Pancreas (tissue), 10 donors: ENCODE data around the gene SLC20A1. TPM values are rescaled to one million over a fixed set of nuclear protein-coding genes. Genes with fewer than 3 reads are reported as not detected.

ENCODE experiments used
- ATAC-seq, 4 donors: fragments of 200-7000 bp; cut with Tn5 transposase; one replicate each; pipeline versions ENCODE4 v1.8.0 to v1.9.1; 2020; ENCODE audit warnings: mild to moderate bottlenecking in 4 of 4, moderate library complexity in 4 of 4
- DNase-seq, 6 donors: peaks; one replicate each; pipeline ENCODE4 v3.0.0-alpha.2; 2020
- FAIRE-seq: peaks from 2 replicates; lab custom pipeline; 2012; peaks lifted over from hg19 to GRCh38; lab: Jason Lieb, UNC
- H3K27ac ChIP-seq, 4 donors: fragments of 200-600 bp; sonication (generic); 1 replicate in 3 of 4; 2 replicates in 1 of 4; pipeline versions ENCODE4 v1.5.0 to v1.8.0; 2020
- H3K27me3 ChIP-seq, 4 donors: fragments of 200-600 bp; one replicate each; pipeline ENCODE4 v1.8.0; 2021
- H3K36me3 ChIP-seq, 3 donors: fragments of 200-600 bp; sonication (generic) in 1 of 3; one replicate each; pipeline versions ENCODE4 v1.5.0 to v1.8.0; 2020 to 2021
- H3K4me1 ChIP-seq, 3 donors: fragments of 200-600 bp; one replicate each; pipeline ENCODE4 v1.8.0; 2021
- H3K4me3 ChIP-seq, 4 donors: fragments of 200-600 bp; sonication (generic) in 2 of 4; one replicate each; pipeline versions ENCODE4 v1.5.0 to v1.8.0; 2020 to 2021
- H3K9me3 ChIP-seq, 4 donors: fragments of 200-600 bp; one replicate each; pipeline ENCODE4 v1.8.0; 2021
- WGBS, 2 donors: extraction: QIAGEN DNeasy Blood & Tissue Kit; methylation state at CpG; one replicate each; pipeline ENCODE4 v1.1.7; 2013; 5-methylcytosine and 5-hydroxymethylcytosine counted together
- intact Hi-C, 3 donors: fragments of 100-400 bp; cut with DNase I; formaldehyde crosslinking; loops; one replicate each; pipeline versions ENCODE4 v1.11.1 to v1.14.2; 2022
- polyA plus RNA-seq, 2 donors: library from polyadenylated mRNA; stranded (reverse); fragments of 200-250 nt; gene quantifications; one replicate each; pipeline ENCODE4 v1.2.3, GENCODE V29; 2013
- total RNA-seq, 6 donors: library from RNA; stranded (reverse); fragmentation: NEBNext Ultra II Directional in 4 of 6; extraction: Animal tissue kit (Norgen Biotek cat#: 25700) in 4 of 6; gene quantifications; one replicate each; pipeline versions ENCODE4 v1.2.1 to v1.2.4, GENCODE V29; 2021 to 2023
- TF ChIP-seq, protein P1 (sequence below), 4 donors: fragments of 200-600 bp; sonication (generic) in 3 of 4; IDR thresholded peaks; one replicate each; pipeline versions ENCODE4 v1.5.0 to v1.8.0; 2021; ENCODE audit warnings: antibody characterized with exemption in 4 of 4
- donor health status: healthy with polysubstance abuse.
- donor health status: DM: no; HTN: no; CAD: no; lungs with moderate emphysema.
- donor health status: DM: no; HTN: no; CAD: no.
- donor health status: control.
- donor health status: control.
- donor health status: Bipolar disorder and iron deficiency.
- donor health status: DM: yes; HTN: yes; CAD: no.
- donor health status: DM: no; HTN: no; CAD: no.
- donor health status: DM: no; HTN: no; CAD: no.
- donor health status: DM: yes; HTN: yes; CAD: no.

The SLC20A1 gene
- total and polyA plus RNA-seq, 8 donors, result 10.6 to 25.9 (median 17.2) TPM

GRCh38 chr2:112690853-112691401, 45.2 kb downstream of the SLC20A1 start:
- peak; percentile 88 to 94 (median 90) for ATAC-seq
- H3K4me3 ChIP-seq, result no peak overlapping the region

DNA sequence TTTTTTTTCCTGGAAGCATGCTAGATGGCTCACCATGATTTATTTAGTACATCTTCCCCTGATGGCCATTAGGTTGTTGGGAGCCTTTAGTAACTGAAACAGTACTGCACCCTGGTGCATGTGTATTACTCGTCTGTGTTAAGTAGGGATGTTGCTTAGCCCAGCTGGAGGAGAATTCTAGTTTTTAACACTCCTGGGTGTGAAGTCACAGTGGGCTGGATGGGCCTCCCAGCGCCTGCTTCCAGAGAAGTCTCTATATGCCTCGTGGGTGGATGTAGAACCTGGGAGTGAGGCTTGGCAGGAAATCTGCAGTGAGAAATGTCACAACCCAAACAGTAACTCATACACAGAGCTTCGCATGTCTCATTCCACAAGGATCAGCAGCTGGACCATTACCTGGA, 46.1 kb downstream of the SLC20A1 start:
- FAIRE-seq (no peak), DNase-seq (no peak), ATAC-seq (peak in 1 of 4 donors; percentile 5)
- H3K27ac ChIP-seq, result no peak overlapping the region
- H3K4me3 ChIP-seq, result no peak overlapping the region
- 59 to 63% methylated on average over 4 of the region's 4 CpGs for WGBS, 2 donors
- TF ChIP-seq, protein P1, sequence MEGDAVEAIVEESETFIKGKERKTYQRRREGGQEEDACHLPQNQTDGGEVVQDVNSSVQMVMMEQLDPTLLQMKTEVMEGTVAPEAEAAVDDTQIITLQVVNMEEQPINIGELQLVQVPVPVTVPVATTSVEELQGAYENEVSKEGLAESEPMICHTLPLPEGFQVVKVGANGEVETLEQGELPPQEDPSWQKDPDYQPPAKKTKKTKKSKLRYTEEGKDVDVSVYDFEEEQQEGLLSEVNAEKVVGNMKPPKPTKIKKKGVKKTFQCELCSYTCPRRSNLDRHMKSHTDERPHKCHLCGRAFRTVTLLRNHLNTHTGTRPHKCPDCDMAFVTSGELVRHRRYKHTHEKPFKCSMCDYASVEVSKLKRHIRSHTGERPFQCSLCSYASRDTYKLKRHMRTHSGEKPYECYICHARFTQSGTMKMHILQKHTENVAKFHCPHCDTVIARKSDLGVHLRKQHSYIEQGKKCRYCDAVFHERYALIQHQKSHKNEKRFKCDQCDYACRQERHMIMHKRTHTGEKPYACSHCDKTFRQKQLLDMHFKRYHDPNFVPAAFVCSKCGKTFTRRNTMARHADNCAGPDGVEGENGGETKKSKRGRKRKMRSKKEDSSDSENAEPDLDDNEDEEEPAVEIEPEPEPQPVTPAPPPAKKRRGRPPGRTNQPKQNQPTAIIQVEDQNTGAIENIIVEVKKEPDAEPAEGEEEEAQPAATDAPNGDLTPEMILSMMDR (IDR thresholded peaks at IDR 0.05), result no peak
- no peaks in the 10 kb centered on the region for H3K27me3 ChIP-seq
- H3K9me3 ChIP-seq, result no peaks in the 10 kb centered on the region
- intact Hi-C loops, result loop anchor here in 2 of 3 donors (5.0 to 10.0 kb wide), 2 partner anchors 65 to 67 kb away; no protein-coding TSS in a partner anchor
- H3K4me1 ChIP-seq, result no peaks in the 10 kb centered on the region
- no peaks in the 10 kb centered on the region for H3K36me3 ChIP-seq

More at GRCh38 chr2:112690853-112691401, 45.2 kb downstream of the SLC20A1 start:
- Histone ChIP-seq H3K9me3 (no peaks in the 10 kb centered on the region), H3K27me3 (no peaks in the 10 kb centered on the region), H3K4me1 (no peaks in the 10 kb centered on the region), H3K27ac (peak overlapping the region in 1 of 4 donors; percentile 4), H3K36me3 (no peaks in the 10 kb centered on the region)
- FAIRE-seq (no peak), DNase-seq (peak in 5 of 6 donors; percentile 27 to 68 (median 58))
- intact Hi-C loops, result loop anchor here in 2 of 3 donors (5.0 to 10.0 kb wide), 2 partner anchors 64 to 66 kb away; no protein-coding TSS in a partner anchor
- TF ChIP-seq, protein P1 (IDR thresholded peaks at IDR 0.05), result peak in 3 of 4 donors; percentile 35 to 59 (median 37)
- WGBS, 2 donors, result 17 to 33% methylated on average over 9 of the region's 9 CpGs

DNA sequence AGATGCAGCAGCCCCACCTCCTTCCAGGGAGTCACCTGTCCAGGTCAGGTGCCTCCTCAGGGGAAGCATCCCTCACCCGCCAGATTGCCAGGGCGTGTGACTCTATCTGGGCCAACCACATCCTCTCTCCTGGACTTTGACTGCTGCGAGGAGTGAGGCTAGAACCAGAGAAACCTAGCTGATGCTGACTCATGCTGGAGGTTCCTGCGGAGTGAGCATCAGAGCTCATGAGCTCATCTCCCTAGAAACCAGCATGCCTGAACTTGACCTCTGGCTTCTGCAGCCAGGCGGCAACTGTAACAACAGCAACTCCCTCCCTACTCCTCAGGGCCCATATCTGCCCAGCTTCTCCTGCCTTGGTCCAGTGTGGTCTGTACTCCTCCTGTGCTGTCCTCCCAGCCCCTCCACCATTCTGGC, 46.8 kb downstream of the SLC20A1 start:
- Histone ChIP-seq H3K27me3 (no peaks in the 10 kb centered on the region), H3K27ac (no peak overlapping the region), H3K4me3 (no peak overlapping the region), H3K9me3 (no peaks in the 10 kb centered on the region), H3K36me3 (no peaks in the 10 kb centered on the region), H3K4me1 (no peaks in the 10 kb centered on the region)
- TF ChIP-seq, protein P1 (IDR thresholded peaks at IDR 0.05), result no peak
- 53 to 58% methylated on average over 5 of the region's 5 CpGs for WGBS, 2 donors
- DNase-seq (peak in 1 of 6 donors; percentile 42), ATAC-seq (peak in 3 of 4 donors; percentile 60 to 88 (median 74)), FAIRE-seq (no peak)
- intact Hi-C loops, result loop anchor here in 2 of 3 donors (5.0 to 10.0 kb wide), 2 partner anchors 65 to 68 kb away; no protein-coding TSS in a partner anchor

- TF ChIP-seq, protein P1 (IDR thresholded peaks at IDR 0.05), result no peak
- H3K9me3 ChIP-seq, result no peaks in the 10 kb centered on the region
- no peaks in the 10 kb centered on the region for H3K27me3 ChIP-seq
- no peaks in the 10 kb centered on the region for H3K36me3 ChIP-seq
- no peak overlapping the region for H3K4me3 ChIP-seq
- no peak for ATAC-seq
- 72 to 85% methylated on average over 1 of the region's 1 CpG for WGBS, 2 donors
- FAIRE-seq, result no peak
- DNase-seq, result no peak
- no peak overlapping the region for H3K27ac ChIP-seq
- intact Hi-C loops, result loop anchor here in 2 of 3 donors (5.0 to 10.0 kb wide), 2 partner anchors 66 to 68 kb away; no protein-coding TSS in a partner anchor
- no peaks in the 10 kb centered on the region for H3K4me1 ChIP-seq
Observed at GRCh38 chr2:112692918-112693317, 47.2 kb downstream of the SLC20A1 start.

DNA sequence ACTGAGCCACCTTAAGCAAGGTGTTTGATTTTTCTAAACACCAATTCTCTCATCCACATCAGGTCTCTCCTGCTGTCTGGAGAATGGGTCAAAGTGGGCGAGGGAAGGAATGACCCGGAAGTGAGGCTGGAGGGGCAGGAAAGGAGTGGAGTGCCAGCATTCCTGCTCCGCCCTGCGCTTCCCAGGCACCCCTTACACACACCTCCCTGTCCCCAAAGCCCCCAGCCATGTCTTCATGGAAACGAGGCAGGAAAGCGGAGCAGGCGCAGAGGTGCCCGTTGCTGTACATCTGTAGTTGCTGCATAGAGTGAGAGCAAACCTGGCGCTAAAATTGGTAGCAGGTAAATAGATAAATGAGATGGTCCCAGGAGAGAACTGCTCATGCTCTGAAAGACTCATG, 47.9 kb downstream of the SLC20A1 start:
- intact Hi-C loops, result loop anchor here in 2 of 3 donors (5.0 to 10.0 kb wide), 2 partner anchors 66 to 69 kb away; no protein-coding TSS in a partner anchor
- Histone ChIP-seq H3K4me3 (no peak overlapping the region), H3K36me3 (no peaks in the 10 kb centered on the region), H3K27me3 (no peaks in the 10 kb centered on the region), H3K9me3 (no peaks in the 10 kb centered on the region), H3K27ac (no peak overlapping the region), H3K4me1 (no peaks in the 10 kb centered on the region)
- TF ChIP-seq, protein P1 (IDR thresholded peaks at IDR 0.05), result no peak
- ATAC-seq (no peak), DNase-seq (no peak), FAIRE-seq (no peak)
- WGBS, 2 donors, result 79% methylated on average over 9 of the region's 9 CpGs
